Left forelimb (tissue), 1 donor: ENCODE measurements around the gene SLITRK6.
"Not testable (repeated sequence)": the region's sequence is repeated elsewhere in the genome, so short reads cannot be mapped to it uniquely, and the experiment has no call there.

ENCODE experiments used
- DNase-seq: peaks from one replicate; pipeline ENCODE4 v3.0.0-alpha.2; 2018; ENCODE audit warnings: low spot score

SLITRK6 gene, protein sequence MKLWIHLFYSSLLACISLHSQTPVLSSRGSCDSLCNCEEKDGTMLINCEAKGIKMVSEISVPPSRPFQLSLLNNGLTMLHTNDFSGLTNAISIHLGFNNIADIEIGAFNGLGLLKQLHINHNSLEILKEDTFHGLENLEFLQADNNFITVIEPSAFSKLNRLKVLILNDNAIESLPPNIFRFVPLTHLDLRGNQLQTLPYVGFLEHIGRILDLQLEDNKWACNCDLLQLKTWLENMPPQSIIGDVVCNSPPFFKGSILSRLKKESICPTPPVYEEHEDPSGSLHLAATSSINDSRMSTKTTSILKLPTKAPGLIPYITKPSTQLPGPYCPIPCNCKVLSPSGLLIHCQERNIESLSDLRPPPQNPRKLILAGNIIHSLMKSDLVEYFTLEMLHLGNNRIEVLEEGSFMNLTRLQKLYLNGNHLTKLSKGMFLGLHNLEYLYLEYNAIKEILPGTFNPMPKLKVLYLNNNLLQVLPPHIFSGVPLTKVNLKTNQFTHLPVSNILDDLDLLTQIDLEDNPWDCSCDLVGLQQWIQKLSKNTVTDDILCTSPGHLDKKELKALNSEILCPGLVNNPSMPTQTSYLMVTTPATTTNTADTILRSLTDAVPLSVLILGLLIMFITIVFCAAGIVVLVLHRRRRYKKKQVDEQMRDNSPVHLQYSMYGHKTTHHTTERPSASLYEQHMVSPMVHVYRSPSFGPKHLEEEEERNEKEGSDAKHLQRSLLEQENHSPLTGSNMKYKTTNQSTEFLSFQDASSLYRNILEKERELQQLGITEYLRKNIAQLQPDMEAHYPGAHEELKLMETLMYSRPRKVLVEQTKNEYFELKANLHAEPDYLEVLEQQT

DNA sequence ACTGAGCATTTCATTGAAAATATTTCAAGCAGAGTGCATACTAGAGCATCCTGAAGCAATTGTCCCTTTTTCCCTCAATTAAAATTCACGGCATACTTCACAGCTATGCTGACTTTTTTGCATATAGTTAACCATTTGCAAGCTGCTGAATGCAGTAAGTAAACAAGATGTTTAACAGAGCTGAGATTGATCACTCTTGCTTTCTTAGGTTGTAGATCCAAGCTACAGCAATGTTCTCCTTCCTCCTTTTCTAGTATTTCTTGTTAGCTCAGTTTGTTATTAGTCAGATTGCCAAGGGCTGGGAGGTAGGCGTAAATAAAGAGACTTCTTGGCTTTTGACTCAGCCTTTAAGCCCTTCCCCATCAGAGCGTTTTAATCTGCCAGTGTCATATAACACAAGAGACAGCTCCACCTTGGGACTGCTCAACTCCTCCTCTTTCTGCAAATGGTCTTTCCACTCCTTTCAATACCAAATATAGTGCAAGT lies at the start of gene SLITRK6:
TSS of gene SLITRK6 (minus strand) at position 323 of the 486 bp plus-strand sequence. CDS start 2,911 bp downstream, outside the sequence.
- no peak for DNase-seq

DNA sequence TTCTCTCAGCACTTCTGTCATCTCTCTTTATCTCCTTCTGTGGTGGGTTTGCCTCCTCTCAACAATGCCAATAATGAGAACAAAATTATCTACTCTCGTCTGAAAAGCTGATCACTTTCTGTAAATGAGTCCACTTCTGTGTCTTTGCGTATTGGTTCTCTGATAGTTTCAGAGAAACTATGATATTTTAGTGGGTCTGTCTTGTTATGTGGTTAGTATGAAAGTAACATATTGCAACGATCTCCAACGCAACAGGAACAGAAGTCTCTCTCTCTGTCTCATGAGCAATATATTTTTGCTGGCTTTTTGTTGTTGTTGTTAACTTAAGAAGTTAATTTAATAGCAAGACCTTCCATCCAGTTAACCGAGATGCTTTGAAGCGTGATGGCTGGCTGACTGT lies 47.8 kb upstream of the SLITRK6 start:
- no peak for DNase-seq

DNA sequence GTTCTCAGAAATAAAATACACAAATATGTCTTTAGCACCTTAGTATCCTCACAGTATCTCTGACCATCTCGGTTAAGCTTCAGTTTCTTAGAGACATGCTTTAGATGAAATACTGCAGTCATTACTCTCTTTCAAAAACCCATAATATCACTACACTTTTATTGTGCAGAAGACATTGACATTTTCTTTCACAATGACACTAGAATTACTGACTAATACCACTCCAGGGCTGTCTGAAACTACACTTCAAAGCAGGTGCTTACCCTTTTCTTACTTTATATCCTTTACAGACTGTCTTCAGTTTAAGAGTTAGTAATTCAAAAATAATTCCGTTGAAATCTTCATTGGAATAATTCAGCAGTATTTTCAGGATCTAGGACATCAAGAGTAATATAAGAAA lies 42.2 kb upstream of the SLITRK6 start:
- no peak for DNase-seq

DNA sequence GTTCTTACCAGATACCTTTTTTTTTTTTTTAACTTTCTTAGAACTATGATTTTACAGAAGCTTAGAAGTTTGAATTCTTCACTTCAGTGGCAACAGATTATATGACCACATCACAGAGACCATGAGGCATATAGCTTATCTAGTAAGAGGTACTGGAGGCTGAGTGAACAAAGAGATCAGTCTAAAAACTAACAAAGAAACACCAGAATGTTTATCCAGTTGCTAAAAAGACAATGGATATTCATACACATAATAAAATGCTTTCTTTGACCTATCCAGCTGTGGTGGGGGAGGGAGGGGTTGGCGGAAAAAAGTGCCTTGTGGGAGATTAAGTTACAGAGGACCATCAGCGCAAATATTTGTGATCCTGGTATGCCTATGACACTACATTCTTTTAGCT lies 34.7 kb upstream of the SLITRK6 start:
- DNase-seq, result no peak

DNA sequence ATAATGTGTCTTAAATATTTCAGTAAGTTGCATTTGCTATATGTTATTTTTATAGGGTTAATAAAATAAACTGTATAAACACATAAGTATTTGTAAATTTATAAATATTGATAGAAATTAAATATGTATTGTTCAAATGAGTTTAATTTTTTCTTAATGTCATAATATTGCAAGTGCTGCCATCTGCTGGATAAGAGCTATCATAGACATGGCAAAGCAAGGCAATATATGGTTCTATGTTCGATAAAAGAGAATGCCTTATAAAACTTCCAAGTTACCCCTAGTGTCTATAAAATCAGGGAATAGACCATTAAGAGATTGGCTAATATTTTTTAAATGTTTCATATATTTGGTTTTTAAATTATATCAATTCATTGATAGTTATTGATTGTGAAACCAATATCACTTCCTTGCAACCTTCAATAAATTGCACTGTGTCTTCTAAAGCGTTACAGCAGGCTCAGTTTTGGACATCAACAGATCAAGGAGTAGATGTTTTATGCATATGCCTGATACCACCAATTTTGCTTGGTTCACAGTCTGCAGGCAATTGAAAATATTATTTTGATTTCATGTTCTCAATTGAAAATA lies 29.0 kb upstream of the SLITRK6 start:
- no peak for DNase-seq

DNA sequence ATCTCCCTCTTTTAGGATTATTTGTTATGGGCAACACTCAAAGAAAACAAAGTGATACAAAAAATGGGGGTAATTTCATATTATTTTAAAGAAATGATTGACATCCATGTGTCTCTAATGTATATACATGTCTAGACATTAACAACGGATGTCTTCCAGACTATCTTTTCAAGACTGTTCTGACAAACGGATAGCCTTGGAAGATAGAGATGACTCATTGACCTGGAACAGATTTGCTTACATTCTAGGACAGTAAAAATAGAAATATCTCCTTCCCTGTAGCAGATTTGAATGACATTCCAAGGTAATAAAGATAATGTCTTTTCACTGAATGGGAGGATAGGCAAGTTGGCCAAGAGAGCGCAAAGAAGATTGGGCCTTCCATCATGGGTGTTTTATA lies 26.2 kb upstream of the SLITRK6 start:
- no peak for DNase-seq

DNA sequence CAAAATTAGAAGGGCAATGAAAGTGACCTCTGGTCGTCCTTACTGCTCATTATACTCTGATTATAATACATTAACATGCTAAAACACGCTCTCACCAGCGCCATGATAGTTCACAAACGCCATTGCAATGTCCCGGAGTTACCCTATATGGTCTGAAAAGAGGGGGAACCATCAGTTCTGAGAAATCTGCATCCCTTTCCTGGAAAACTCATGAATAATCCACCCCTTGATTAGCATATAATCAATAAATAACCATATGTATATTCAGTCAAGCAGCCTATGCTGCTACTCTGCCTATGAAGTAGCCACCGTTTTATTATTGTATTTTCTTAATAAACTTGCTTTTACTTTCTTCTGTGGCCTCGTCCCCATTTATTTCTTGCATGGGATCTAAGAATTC lies 24.6 kb upstream of the SLITRK6 start:
- DNase-seq, result no peak

DNA sequence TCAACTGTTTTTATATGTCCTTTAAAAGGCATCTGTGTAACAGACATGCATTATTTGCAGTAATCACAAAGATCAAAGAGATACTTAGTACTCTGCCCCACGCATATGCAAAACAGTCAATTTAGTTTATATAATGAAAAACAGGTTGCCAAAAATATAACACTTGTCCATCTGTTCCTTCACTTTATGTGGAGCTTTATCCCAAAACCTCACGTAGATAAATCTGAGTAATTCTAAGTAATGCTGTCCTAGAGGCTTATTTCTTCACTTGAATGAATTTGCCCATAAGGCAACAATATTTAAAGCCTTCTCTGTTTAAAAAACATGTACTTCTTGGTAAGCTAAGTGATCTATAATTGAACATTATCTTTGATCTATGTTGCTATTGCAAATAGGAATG lies 20.3 kb upstream of the SLITRK6 start:
- no peak for DNase-seq

DNA sequence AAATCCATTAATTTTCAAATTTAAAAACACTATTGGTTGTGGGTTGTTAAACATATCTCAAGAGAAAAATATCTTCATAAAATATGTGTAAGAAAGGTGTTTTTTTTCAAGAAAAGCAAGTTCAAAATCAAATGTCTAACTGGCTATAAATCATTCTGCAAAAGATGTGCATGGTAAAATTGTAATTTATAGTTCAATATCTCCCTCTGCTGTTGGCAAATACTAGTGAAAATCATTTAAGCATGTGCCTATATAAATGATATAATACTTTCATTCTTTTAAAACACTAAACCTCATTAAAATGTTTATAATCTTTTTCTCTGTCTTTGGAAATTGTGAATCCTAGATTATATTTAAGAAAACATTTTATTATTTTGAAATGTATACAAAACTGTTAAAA lies 17.2 kb upstream of the SLITRK6 start:
- DNase-seq, result no peak

DNA sequence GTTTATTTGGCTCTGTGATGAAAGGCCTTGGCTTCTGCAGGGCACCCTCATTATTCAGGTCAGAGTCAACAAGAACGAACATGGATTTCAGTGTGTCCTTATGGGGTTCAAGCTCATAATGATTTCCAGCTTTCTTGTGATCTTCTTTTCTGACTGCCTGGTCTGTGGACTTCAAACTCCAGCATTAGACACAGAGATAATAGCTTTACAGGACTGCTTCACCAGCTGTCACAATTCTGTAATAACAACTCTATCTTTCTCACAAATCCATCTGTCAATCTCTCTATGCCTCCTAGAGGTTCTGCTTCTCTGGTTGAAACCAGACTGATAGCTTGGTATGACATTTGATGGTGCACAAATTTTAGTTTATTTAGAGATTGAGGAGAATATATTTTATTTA lies 13.1 kb upstream of the SLITRK6 start:
- DNase-seq, result no peak

DNA sequence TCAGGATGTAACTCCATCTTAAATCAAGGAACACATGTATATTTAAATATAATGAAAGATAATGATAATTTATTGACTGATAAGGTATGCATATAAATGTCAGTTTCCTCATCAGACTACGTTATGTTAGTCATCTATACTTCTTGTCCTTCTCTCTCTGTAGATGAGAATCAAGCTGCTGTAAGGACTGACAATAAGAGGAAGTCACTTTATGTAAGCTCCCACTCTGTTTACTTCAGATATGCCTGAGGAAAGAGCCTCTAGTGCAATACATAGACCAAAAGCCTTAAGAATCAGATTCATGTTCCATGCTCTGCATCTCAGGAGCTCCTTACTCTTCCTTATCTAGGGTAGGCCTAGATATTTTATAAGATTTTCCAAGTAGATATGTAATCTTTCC lies 9.6 kb upstream of the SLITRK6 start:
- DNase-seq, result no peak

DNA sequence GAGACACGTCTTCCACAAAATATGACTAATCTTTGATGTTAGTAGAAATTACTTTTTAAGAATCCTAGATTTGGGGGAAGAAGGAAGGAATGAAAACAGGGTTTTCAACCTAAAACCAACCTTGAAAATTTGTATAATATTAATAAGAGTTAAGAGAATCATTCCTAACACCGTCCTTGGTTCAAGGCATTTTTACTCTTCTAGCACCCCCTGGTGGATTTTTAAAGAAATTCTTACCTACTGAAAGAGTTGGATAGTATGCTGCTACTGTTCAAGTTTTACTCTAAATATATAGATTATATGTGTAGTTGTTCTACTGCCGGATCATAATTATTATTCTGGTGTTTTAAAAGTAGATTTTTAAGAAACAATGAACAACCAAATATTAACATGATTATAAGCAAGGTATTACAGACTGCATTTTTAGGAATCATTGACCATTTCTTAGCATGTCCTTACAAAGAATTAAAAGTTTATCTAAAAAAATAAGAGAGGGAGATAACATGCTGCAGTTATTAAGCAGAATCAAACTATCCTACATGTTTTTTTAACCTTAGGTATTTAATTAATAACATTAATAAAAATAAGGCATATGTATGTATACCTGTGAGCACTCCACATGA lies 7.4 kb upstream of the SLITRK6 start:
- no peak for DNase-seq

DNA sequence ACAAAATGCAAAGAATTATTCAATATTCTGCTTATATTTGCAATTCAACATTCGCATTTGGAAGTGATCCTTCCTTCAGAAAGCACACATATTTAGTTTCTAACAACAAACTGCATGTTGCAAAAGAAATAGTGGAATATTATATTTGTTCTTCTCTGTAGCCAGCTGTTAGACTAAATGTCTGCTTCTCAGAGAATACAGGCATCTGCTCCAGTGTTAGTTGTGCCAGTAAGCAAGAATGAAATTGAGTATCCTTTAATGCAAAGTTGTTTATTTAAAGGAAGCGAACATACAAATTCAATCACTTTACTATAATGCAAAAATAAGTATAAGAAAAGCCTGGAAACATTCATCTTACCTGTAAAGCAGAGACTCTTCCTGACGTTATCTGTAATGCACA lies 663 bp downstream of the SLITRK6 start:
- no peak for DNase-seq

DNA sequence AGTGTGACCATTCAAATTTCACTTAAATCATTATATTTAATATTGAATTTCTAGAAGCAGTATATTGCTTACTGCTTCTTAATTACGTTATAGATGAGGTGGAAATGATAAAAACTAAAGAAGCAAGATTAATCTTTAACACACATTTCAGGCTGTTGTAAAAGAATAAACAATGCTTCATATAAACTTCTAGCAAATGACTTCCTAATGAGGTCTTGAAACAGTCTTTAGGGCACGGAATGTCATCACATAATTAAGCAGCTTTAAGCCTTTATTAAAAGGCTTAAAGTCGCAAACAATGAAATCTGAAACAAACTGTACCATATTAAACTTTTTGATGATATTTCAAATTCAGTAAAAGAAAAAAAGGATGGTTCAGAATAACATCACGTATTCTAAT lies 1.9 kb downstream of the SLITRK6 start:
- DNase-seq, result no peak

DNA sequence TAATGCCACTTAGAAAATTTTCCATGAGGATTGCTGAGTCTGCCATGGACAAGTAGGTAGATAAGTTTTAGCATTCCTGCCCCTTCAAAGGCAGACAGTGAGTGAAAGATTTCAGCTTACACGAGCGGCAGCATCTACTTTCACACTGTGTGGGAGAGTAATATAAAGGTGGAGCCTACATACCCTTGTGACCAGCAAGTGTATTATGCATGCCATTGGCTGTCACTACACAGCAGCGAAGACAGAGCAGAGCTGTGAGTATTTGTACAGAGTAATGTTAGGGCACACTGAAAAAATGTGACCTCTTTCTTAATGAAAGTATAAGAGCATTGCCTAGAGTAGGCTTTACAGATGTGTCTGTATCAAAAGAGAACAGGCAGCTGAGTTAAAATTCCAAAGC lies 14.0 kb downstream of the SLITRK6 start:
- no peak for DNase-seq

DNA sequence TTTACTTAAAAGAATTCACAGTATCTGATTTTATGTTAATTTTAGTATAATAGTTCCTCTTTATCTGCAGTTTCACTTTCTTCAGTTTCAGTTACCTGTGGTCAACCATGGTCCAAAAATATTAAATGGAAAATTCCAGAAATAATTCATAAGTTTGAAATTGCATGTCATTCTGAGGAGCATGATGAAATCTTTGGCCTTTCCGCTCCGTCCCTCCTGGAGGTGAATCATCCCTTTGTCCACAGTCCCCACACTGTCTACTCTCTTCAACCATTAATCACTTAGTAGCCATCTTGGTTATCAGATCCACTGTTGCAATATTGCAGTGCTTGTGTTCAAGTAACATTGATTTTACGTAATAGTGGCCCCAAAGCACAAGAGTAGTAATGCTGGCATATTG lies 26.9 kb downstream of the SLITRK6 start:
- no peak for DNase-seq

DNA sequence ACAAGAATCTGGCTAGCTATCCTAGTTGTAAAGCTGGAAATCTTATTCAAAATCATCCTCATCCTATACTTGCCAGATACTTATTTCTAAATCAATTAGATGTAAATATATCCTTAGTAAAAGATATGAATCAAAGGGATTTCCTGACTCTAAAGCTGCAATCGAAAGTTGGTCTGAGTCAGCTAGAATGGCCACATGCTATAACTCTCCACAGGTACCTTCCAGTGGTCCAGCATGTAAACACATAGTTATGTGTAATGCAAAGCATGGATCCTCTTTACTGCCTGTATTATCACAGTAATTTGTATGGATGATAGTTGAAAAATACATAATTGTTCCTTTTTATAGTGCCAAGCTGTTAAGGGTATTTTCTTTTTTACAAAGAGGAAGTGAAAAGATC lies 27.4 kb downstream of the SLITRK6 start:
- DNase-seq, result no peak

DNA sequence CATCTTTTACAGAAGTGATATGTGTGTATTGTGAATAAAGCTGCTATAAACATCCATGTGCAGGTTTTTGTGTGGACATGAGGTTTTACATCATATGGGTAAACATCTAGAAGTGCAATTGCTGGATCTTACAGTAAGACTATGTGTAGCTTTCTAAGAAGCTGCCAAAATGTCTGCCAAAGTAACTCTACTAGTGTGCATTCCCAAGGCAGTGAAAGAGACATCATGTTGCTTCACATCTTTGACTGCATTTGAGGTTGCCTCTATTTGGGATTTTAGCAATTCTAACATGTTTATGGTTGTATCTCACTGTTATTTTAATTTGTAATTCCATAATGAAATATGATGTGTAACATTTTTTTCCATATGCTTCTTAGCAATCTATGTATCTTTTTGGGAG lies 30.3 kb downstream of the SLITRK6 start:
- DNase-seq, result no peak

DNA sequence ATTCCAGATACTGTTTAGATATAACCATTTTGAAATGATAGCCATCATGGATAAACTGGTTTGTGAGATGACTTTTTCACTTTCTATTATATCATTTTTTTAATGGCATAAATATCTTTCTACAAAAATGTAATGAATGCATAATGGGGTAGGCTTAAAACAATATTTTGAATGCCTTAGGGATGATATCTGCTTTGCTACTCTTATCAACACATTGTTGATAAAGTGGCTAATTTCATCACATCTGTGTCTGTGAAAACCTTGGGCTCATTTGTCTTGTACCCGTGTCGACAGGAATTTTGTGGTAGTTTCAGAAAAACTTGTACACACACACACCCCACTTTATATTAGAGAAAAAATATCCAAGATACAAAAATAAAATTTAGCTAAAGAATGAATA lies 44.1 kb downstream of the SLITRK6 start:
- DNase-seq, result no peak

DNA sequence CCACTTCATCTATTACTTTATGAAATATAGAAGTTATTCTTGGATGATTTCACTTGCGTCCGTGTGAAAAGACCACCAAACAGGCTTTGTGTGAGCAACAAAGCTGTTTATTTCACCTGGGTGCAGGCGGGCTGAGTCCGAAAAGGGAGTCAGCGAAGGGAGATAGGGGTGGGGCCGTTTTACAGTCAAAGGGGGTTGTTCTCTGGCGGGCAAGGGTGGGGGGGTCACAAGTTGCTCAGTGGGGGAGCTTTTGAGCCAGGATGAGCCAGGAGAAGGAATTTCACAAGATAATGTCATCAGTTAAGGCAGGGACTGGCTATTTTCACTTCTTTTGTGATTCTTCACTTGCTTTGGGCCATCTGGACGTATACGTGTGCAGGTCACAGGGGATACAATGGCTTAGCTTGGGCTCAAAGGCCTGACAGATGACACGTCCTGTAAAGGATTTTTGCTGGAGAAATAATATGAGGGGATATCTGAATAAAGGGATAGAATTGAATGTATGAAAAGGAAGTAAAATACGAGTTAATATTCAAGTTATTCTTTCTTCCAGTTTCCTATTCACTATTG lies 55.9 kb downstream of the SLITRK6 start:
- DNase-seq, result not testable (repeated sequence)
